WTC11 (cell line): Measurements from ENCODE around the gene NT5DC1. TPM values are rescaled to one million over a fixed set of nuclear protein-coding genes. Genes with fewer than 3 reads are reported as not detected.

Experiments used
- ATAC-seq: fragments of 200-7000 bp; cut with Tn5 transposase; 2 replicates; pipeline ENCODE4 v1.10.0; 2021; ENCODE audit warnings: mild to moderate bottlenecking, moderate library complexity
- CTCF ChIA-PET: fragments of 300-600 bp; sonication (Branson Sonifier 250); formaldehyde crosslinking; loops from one replicate; lab custom pipeline; 2021; ENCODE audit warnings: antibody characterized with exemption; lab: Charles Lee
- POLR2A ChIA-PET: fragments of 350-600 bp; sonication (Branson Sonifier 250); formaldehyde crosslinking; loops from one replicate; lab custom pipeline; 2021; ENCODE audit warnings: antibody characterized with exemption; lab: Charles Lee
- DNase-seq: peaks from one replicate; pipeline ENCODE4 v3.0.0; 2021; ENCODE audit warnings: low spot score
- H3K27ac Mint-ChIP-seq: 2 replicates; pipeline ENCODE4 v1.8.0; 2021; ENCODE audit warnings: mixed read lengths
- H3K27me3 Mint-ChIP-seq: 2 replicates; pipeline ENCODE4 v1.8.0; 2021; ENCODE audit warnings: low read depth, mild to moderate bottlenecking, moderate library complexity, mixed read lengths
- H3K36me3 Mint-ChIP-seq: 2 replicates; pipeline ENCODE4 v1.8.0; 2021; ENCODE audit warnings: mixed read lengths
- H3K4me1 Mint-ChIP-seq: 2 replicates; pipeline ENCODE4 v1.8.0; 2022; ENCODE audit warnings: mixed read lengths
- H3K4me3 Mint-ChIP-seq: 2 replicates; pipeline ENCODE4 v1.8.0; 2021; ENCODE audit warnings: mild to moderate bottlenecking, moderate library complexity, mixed read lengths
- H3K9me3 Mint-ChIP-seq: 2 replicates; pipeline ENCODE4 v1.8.0; 2021; ENCODE audit warnings: mixed read lengths
- ATF6 ChIP-seq: sonication (generic); formaldehyde crosslinking; IDR thresholded peaks from 2 replicates; pipeline ENCODE4 v1.8.1; 2023; ENCODE audit warnings: mild to moderate bottlenecking, missing genetic modification reagents
- CREM ChIP-seq: sonication (generic); formaldehyde crosslinking; IDR thresholded peaks from 2 replicates; pipeline ENCODE4 v1.8.1; 2022; ENCODE audit warnings: mild to moderate bottlenecking, missing genetic modification reagents, moderate library complexity
- GABPB1 ChIP-seq: sonication (generic); formaldehyde crosslinking; IDR thresholded peaks from 2 replicates; pipeline ENCODE4 v1.8.1; 2023; ENCODE audit warnings: mild to moderate bottlenecking, missing genetic modification reagents
- GRHL2 ChIP-seq: fragments of 250-450 bp; sonication (Bioruptor Pico); IDR thresholded peaks from 2 replicates; pipeline ENCODE4 v1.8.0; 2022; ENCODE audit warnings: mild to moderate bottlenecking, moderate library complexity; ENCODE audit not compliant: insufficient replicate concordance, severe bottlenecking
- GTF2I ChIP-seq: fragments of 250-450 bp; sonication (Bioruptor Pico); conservative IDR thresholded peaks from 2 replicates; pipeline ENCODE4 v1.4.0; 2021; ENCODE audit warnings: mild to moderate bottlenecking
- HMGXB4 ChIP-seq: sonication (generic); formaldehyde crosslinking; IDR thresholded peaks from 2 replicates; pipeline ENCODE4 v1.8.1; 2023; ENCODE audit warnings: mild to moderate bottlenecking, moderate library complexity, missing genetic modification reagents
- JUN ChIP-seq: sonication (generic); formaldehyde crosslinking; IDR thresholded peaks from 2 replicates; pipeline ENCODE4 v1.8.0; 2023; ENCODE audit warnings: mild to moderate bottlenecking, missing genetic modification reagents
- NR1H2 ChIP-seq: sonication (generic); formaldehyde crosslinking; IDR thresholded peaks from 2 replicates; pipeline ENCODE4 v1.9.0; 2021; ENCODE audit warnings: mild to moderate bottlenecking, moderate library complexity, missing genetic modification reagents
- NR3C1 ChIP-seq: sonication (generic); formaldehyde crosslinking; conservative IDR thresholded peaks from 2 replicates; pipeline ENCODE4 v1.8.1; 2023; ENCODE audit warnings: low read depth, mild to moderate bottlenecking, missing genetic modification reagents
- STAT6 ChIP-seq: sonication (generic); formaldehyde crosslinking; conservative IDR thresholded peaks from 2 replicates; pipeline ENCODE4 v1.8.1; 2023; ENCODE audit warnings: mild to moderate bottlenecking, low read depth, missing genetic modification reagents, moderate library complexity
- ZNF232 ChIP-seq: sonication (generic); formaldehyde crosslinking; IDR thresholded peaks from 2 replicates; pipeline ENCODE4 v1.8.0; 2022; ENCODE audit warnings: mild to moderate bottlenecking, missing genetic modification reagents
- ZNF512 ChIP-seq: sonication (generic); formaldehyde crosslinking; IDR thresholded peaks from 2 replicates; pipeline ENCODE4 v1.8.1; 2022; ENCODE audit warnings: missing genetic modification reagents, borderline replicate concordance
- total RNA-seq: library from RNA; stranded (reverse); gene quantifications from 3 replicates; pipeline ENCODE4 v1.2.3, GENCODE V29; 2021
- TF ChIP-seq, protein P1 (sequence below): sonication (generic); formaldehyde crosslinking; IDR thresholded peaks from 2 replicates; pipeline ENCODE4 v1.8.1; 2023; ENCODE audit warnings: mild to moderate bottlenecking, missing genetic modification reagents, moderate library complexity
- TF ChIP-seq, protein P2 (sequence below): fragments of 250-450 bp; sonication (Bioruptor Pico); IDR thresholded peaks from 2 replicates; pipeline ENCODE4 v1.9.0; 2021; ENCODE audit warnings: mild to moderate bottlenecking, borderline replicate concordance
- TF ChIP-seq, protein P3 (sequence below): fragments of 250-450 bp; sonication (Bioruptor Pico); conservative IDR thresholded peaks from 2 replicates; pipeline ENCODE4 v1.9.0; 2021; ENCODE audit warnings: mild to moderate bottlenecking
- TF ChIP-seq, protein P4 (sequence below): sonication (generic); formaldehyde crosslinking; IDR thresholded peaks from 2 replicates; pipeline ENCODE4 v1.8.0; 2023; ENCODE audit warnings: missing genetic modification reagents

NT5DC1 gene
- total RNA-seq, 1 experiment from 2014 or later, result 67.9 TPM

- TF ChIP-seq HMGXB4 (CRISPR knock-in tag) (no peak), ZNF232 (CRISPR knock-in tag) (no peak), NR3C1 (CRISPR knock-in tag) (no peak), ZNF512 (CRISPR knock-in tag) (no peak), JUN (no peak), GRHL2 (no peak), GABPB1 (no peak)
Observed at GRCh38 chr6:116101302-116101718, 657 bp downstream of the NT5DC1 start (continued).

DNA sequence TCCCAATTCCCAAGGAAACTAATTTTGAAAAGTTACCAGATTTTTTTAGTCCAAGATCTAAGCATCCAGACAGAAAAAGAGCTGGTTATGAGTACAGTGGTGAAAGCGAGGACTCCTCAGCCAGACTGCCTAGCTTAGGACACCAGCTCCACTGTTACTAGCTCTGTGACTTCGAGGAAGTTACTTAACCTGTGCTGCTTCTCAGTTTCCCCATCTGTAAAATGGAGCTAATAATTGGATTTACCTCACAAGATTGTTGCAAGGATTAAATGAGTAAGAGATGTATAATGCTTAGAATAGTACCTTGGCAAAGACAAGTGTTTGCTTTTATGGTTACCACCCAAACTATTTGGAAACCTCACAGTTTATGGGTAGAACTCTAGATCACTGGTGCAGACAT is 1.1 kb downstream of the NT5DC1 start:
- H3K4me3 Mint-ChIP-seq, result peak overlapping the region; percentile 91
- H3K4me1 Mint-ChIP-seq, result peaks cover 68% of the 10 kb centered on the region
- no peak for ATAC-seq
- POLR2A ChIA-PET, result no interaction called here
- peaks cover 9% of the 10 kb centered on the region for H3K36me3 Mint-ChIP-seq
- H3K27me3 Mint-ChIP-seq, result peaks cover 9% of the 10 kb centered on the region
- no peak for TF ChIP-seq NR1H2 (CRISPR knock-in tag)
- no peak for TF ChIP-seq CREM (CRISPR knock-in tag)
- TF ChIP-seq GTF2I, result 0 out of 2 replicates have a peak, but pooled peaks have one; percentile 37
- TF ChIP-seq, all 79 proteins: peak for 1
- Mint-ChIP-seq H3K9me3 (peaks cover under 1% of the 10 kb centered on the region), H3K27ac (peak overlapping the region; percentile 85)
- no peak for DNase-seq
- CTCF ChIA-PET, result interaction anchor here (2.2 to 2.7 kb wide), 2 partner anchors 10 to 91 kb away, joined by 9 to 16 read pairs; no protein-coding TSS in a partner anchor

DNA sequence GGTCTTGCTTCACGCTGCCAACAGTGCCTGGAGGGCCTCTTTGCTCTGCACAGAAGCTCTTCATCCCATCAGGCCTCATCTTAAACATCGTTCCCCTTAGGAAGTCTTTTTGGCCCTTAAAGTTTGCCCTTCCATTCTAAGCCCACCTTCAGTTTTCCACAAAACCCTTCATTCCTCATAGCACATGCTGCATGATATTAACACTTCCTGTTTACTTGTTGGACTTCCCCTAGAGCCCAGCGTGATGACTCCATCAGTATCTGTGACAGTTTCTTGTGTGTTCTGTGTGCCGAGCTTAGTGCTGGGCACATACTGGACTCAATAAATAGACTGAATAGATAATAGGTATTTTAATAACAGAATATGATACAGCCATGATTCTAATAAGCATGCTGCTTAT is 2.2 kb downstream of the NT5DC1 start:
- Mint-ChIP-seq H3K27me3 (peaks cover 9% of the 10 kb centered on the region), H3K4me1 (peaks cover 77% of the 10 kb centered on the region), H3K36me3 (peaks cover 8% of the 10 kb centered on the region), H3K27ac (no peak overlapping the region; the same call in 1 of the 2 replicates), H3K9me3 (no peaks in the 10 kb centered on the region), H3K4me3 (no peak overlapping the region)
- DNase-seq, result no peak
- CTCF ChIA-PET, result interaction anchor here (1.4 to 2.7 kb wide), 2 partner anchors 9 kb away, joined by 3 to 16 read pairs; no protein-coding TSS in a partner anchor
- no peak for ATAC-seq
- POLR2A ChIA-PET, result no interaction called here
- TF ChIP-seq, protein P1, sequence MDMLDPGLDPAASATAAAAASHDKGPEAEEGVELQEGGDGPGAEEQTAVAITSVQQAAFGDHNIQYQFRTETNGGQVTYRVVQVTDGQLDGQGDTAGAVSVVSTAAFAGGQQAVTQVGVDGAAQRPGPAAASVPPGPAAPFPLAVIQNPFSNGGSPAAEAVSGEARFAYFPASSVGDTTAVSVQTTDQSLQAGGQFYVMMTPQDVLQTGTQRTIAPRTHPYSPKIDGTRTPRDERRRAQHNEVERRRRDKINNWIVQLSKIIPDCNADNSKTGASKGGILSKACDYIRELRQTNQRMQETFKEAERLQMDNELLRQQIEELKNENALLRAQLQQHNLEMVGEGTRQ (CRISPR knock-in tag), result no peak
- no peak for TF ChIP-seq NR1H2 (CRISPR knock-in tag)
- no peak for TF ChIP-seq CREM (CRISPR knock-in tag)
- TF ChIP-seq, protein P2, sequence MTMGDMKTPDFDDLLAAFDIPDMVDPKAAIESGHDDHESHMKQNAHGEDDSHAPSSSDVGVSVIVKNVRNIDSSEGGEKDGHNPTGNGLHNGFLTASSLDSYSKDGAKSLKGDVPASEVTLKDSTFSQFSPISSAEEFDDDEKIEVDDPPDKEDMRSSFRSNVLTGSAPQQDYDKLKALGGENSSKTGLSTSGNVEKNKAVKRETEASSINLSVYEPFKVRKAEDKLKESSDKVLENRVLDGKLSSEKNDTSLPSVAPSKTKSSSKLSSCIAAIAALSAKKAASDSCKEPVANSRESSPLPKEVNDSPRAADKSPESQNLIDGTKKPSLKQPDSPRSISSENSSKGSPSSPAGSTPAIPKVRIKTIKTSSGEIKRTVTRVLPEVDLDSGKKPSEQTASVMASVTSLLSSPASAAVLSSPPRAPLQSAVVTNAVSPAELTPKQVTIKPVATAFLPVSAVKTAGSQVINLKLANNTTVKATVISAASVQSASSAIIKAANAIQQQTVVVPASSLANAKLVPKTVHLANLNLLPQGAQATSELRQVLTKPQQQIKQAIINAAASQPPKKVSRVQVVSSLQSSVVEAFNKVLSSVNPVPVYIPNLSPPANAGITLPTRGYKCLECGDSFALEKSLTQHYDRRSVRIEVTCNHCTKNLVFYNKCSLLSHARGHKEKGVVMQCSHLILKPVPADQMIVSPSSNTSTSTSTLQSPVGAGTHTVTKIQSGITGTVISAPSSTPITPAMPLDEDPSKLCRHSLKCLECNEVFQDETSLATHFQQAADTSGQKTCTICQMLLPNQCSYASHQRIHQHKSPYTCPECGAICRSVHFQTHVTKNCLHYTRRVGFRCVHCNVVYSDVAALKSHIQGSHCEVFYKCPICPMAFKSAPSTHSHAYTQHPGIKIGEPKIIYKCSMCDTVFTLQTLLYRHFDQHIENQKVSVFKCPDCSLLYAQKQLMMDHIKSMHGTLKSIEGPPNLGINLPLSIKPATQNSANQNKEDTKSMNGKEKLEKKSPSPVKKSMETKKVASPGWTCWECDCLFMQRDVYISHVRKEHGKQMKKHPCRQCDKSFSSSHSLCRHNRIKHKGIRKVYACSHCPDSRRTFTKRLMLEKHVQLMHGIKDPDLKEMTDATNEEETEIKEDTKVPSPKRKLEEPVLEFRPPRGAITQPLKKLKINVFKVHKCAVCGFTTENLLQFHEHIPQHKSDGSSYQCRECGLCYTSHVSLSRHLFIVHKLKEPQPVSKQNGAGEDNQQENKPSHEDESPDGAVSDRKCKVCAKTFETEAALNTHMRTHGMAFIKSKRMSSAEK, result no peak
- TF ChIP-seq ATF6 (CRISPR knock-in tag), result no peak
- TF ChIP-seq, protein P3, sequence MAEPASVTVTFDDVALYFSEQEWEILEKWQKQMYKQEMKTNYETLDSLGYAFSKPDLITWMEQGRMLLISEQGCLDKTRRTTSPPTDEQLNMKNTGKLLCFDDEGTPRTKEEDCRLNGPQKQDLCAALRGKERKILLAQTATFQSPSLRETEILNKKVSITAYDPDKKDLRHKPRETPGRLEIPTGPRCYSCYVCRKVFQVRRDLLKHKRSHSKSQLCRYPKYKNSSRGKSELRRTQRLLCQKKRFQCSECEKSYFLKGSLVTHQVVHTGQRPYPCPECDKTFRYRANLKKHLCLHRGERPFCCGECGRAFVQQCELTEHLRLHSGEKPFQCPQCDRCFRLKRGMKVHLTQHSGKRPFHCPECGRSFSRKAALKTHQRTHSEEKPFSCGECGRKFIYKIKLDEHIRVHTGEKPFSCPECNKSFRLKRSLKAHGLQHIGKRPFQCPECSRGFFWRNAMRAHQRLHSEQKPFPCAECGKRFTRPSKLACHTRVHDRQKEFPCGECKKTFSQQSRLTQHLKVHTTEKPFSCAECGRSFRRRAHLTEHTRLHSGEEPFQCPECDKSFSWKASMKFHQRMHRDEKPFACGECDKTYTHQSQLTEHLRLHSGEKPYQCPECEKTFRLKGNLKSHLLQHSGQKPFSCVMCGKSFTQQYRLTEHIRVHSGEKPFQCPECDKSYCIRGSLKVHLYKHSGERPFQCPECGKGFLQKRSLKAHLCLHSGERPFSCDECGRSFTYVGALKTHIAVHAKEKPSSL (CRISPR knock-in tag), result no peak
- TF ChIP-seq, protein P4, sequence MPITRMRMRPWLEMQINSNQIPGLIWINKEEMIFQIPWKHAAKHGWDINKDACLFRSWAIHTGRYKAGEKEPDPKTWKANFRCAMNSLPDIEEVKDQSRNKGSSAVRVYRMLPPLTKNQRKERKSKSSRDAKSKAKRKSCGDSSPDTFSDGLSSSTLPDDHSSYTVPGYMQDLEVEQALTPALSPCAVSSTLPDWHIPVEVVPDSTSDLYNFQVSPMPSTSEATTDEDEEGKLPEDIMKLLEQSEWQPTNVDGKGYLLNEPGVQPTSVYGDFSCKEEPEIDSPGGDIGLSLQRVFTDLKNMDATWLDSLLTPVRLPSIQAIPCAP (CRISPR knock-in tag), result no peak
- no peak for TF ChIP-seq STAT6 (CRISPR knock-in tag)
